Lower leg skin (tissue), 3 donors: ENCODE measurements around the gene TOGARAM2.

Experiments used
- CTCF ChIP-seq, 3 donors: fragments of 450-650 bp; IDR thresholded peaks; one replicate each; pipeline ENCODE4 v1.5.1; 2016; ENCODE audit warnings: antibody characterized with exemption in 3 of 3, mild to moderate bottlenecking in 3 of 3, moderate library complexity in 2 of 3
- POLR2A ChIP-seq, 2 donors: fragments of 450-650 bp; IDR thresholded peaks; one replicate each; pipeline ENCODE4 v1.6.1; 2016 to 2017; ENCODE audit warnings: antibody characterized with exemption in 2 of 2, mild to moderate bottlenecking in 1 of 2, moderate library complexity in 1 of 2

GRCh38 chr2:28951910-28952835, 28.9 kb upstream of the TOGARAM2 start:
- TF ChIP-seq CTCF (IDR thresholded peaks at IDR 0.05), result no peak
- no peak for TF ChIP-seq POLR2A (IDR thresholded peaks at IDR 0.05)
